ENCODE results near the gene PBX1.

DNA sequence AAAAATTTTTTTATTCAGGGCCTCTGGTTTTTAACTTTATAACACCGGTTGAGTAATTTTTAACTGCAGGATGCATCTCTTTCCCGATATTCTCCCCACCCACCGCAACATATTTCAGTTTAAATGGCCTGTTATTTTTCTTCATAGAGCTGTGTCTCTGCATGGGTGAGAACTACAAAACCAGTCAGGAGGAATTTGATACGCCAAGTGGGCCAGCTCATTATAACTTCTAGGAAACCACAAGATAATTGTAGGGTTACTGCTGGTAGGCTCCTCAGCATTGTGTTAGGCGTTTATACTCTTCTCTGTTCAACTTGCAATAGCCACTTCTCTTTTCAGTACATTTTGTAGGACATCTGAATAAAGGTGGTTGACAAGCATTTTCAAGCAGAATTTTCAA, 169.7 kb downstream of the PBX1 start:
- TF ChIP-seq CTCF (IDR thresholded peaks at IDR 0.05) (no peak), EP300 (IDR thresholded peaks at IDR 0.05) (no peak)
